Activated naive CD4-positive, alpha-beta T cell treated with anti-CD3 and anti-CD28 coated beads, Interleukin-2, amount 50 U/mL, for 72 hours (primary cell): ENCODE data around the gene LHPP. TPM values are rescaled to one million over a fixed set of nuclear protein-coding genes. Genes with fewer than 3 reads are reported as not detected.

Experiments
- ATAC-seq, 2 donors: fragments of 150-1000 bp; cut with Tn5 transposase; 2 replicates each; pipeline ENCODE4 v1.10.0; 2021; ENCODE audit warnings: mild to moderate bottlenecking in 2 of 2, moderate library complexity in 2 of 2
- DNase-seq, 2 donors: peaks; one replicate each; pipeline ENCODE4 v3.0.0; 2021 to 2022; ENCODE audit warnings: low spot score in 2 of 2
- H3K27ac Mint-ChIP-seq, 2 donors: one replicate each; pipeline ENCODE4 v1.8.0; 2022; ENCODE audit warnings: mild to moderate bottlenecking in 2 of 2, mixed read lengths in 2 of 2
- H3K36me3 Mint-ChIP-seq, 2 donors: one replicate each; pipeline ENCODE4 v1.8.0; 2022; ENCODE audit warnings: mixed read lengths in 2 of 2
- H3K9me3 Mint-ChIP-seq, 2 donors: one replicate each; pipeline ENCODE4 v1.8.0; 2022; ENCODE audit warnings: mixed read lengths in 2 of 2
- total RNA-seq, 2 donors: library from RNA; stranded (reverse); gene quantifications; one replicate each; pipeline ENCODE4 v1.2.3, GENCODE V29; 2022

LHPP gene
- total RNA-seq, 2 donors from 2014 or later, result 12.5 to 13.0 TPM

DNA sequence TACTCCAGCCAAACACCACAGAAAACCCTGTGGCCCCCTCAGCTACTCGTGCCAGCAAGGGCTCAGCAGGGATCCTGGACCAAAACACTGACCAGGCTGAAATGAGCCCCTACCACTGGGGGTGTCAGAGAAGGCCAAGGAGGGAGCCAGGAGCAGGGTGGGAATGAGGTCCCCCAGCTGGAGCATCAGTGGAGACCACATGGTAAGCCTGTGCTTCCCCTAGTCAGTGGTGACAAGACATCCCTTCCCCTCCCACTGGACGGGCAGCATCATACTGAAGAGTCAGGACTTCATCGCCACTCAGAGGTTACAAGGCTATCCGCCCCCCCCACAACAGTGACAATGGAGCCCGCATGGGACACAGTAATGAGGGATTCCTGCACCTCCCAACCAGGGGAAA is 99.6 kb downstream of the LHPP start:
- DNase-seq (no peak), ATAC-seq (no peak)
- Mint-ChIP-seq H3K27ac (no peak overlapping the region), H3K9me3 (peaks cover 0 to 5% of the 10 kb centered on the region in 2 donors), H3K36me3 (no peaks in the 10 kb centered on the region)

DNA sequence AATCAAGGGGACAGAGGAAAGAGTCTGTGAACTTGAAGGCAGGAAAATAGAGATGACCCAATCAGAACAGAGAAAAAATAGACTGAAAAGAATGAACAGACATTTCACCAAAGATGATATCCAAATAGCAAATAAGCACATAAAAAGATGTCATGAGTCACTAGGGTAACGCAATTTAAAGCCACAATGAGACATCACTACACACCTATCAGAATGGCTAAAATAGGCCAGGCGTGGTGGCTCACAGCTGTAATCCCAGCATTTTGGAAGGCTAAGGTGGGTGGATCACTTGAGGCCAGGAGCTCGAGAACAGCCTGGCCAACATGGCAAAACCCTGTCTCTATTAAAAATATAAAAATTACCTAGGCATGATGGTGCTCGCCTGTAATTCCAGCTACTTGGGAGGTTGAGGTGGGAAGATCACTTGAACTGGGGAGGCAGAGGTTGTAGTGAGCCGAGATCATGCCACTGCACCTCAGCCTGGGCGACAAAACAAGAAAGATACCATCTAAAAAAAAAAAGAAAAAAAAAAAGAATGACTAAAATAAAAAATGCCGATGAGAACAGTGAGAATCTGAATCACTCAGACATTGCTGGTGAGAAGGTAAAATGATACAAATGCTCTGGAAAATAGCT is 100.9 kb downstream of the LHPP start:
- H3K9me3 Mint-ChIP-seq, result peaks cover 0 to 5% of the 10 kb centered on the region in 2 donors
- ATAC-seq (no peak), DNase-seq (no peak)
- no peak overlapping the region for H3K27ac Mint-ChIP-seq
- no peaks in the 10 kb centered on the region for H3K36me3 Mint-ChIP-seq

DNA sequence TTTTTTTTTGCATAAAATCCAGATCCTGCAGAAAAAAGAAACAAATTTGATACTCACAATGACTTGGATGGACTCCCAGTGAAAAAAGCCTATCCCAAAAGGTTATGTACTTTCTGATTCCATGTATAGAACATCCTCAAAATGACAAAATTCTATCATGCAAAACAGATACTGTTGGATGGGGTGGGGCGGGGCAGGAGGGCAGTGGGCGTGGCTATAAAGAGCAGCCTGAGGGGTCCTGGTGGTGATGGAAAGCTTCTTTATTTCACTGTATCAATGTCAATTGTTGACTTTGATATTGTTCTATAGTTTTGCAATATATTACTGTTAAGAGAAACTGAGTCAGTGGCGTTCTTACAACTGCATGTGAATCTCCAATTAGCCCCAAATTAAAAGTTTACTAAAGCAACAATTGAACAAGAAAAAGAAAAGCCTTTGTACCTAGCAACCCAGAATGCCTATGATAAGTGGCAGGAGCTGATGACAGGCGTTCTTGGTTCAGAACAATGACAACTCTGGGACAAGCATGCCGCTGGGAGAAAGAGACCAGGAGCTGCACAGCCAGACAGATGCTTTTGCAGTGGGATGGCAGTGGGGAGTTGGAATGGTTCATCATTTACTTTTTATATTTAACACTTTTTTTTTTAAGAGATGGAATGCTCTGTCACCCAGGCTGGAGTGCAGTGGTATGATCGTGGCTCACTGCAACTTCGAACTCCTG is 101.9 kb downstream of the LHPP start:
- Mint-ChIP-seq H3K27ac (no peak overlapping the region), H3K9me3 (peaks cover 0 to 5% of the 10 kb centered on the region in 2 donors), H3K36me3 (no peaks in the 10 kb centered on the region)
- ATAC-seq (no peak), DNase-seq (no peak)

DNA sequence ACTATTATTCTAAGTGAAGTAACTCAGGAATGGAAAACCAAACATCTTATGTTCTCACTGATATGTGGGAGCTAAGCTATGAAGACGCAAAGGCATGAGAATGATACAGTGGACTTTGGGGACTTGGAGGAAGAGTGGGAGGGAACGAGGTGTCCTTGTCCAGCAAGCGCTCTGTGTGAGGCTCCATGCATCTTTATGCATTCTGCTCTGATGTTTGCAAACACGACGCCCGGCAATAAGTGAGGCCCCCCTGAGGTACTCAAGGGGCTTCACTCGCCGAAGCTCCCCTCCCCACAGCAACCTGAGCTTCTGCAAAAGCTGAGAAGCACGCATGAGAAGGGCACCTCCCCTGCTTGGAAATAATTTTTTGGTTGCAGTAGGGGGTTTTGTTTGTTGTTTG is 103.3 kb downstream of the LHPP start:
- no peak for DNase-seq
- Mint-ChIP-seq H3K9me3 (peaks cover 0 to 5% of the 10 kb centered on the region in 2 donors), H3K36me3 (no peaks in the 10 kb centered on the region), H3K27ac (no peak overlapping the region)
- ATAC-seq, result no peak

DNA sequence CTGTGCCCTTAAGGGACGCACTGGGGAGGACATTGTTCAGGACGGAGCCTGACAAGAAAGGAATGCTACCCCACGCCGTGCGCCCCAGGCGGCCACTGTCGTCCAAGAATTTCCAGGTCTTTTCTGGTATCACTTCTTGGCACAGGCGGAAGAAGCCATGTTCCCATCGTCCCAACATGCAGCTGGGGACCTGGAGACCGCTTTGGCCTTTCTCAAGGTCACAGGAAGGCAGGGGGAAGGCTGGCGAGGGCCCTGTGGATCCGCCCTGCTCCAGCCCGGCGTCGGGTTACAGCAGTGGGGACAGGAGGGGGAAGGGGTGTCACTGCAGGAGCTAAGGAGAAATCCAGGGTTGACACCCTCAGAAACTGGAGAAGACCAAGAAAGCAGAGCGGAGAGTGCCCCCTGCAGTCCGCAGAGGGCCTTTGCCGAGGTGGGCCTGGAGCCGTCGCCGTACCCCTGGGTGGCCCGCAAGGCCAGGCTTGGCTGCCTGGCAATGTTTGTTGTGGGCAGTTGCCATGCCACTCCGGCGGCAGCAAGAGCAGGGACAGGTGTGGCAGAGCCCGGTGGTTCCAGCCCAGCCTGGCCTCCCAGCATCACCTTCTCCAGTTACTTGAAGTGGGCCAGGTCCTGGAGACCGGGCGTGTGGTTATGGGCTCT is 104.1 kb downstream of the LHPP start:
- DNase-seq, result no peak
- H3K36me3 Mint-ChIP-seq, result no peaks in the 10 kb centered on the region
- ATAC-seq, result no peak
- peaks cover 0 to 5% of the 10 kb centered on the region in 2 donors for H3K9me3 Mint-ChIP-seq
- no peak overlapping the region for H3K27ac Mint-ChIP-seq

GRCh38 chr10:124566222-124566888 is 104.7 kb downstream of the LHPP start:
- Mint-ChIP-seq H3K9me3 (peaks cover 0 to 5% of the 10 kb centered on the region in 2 donors), H3K27ac (no peak overlapping the region), H3K36me3 (no peaks in the 10 kb centered on the region)
- no peak for ATAC-seq
- DNase-seq, result no peak

GRCh38 chr10:124566981-124567835 is 105.6 kb downstream of the LHPP start:
- DNase-seq (no peak), ATAC-seq (no peak)
- Mint-ChIP-seq H3K27ac (no peak overlapping the region), H3K36me3 (no peaks in the 10 kb centered on the region), H3K9me3 (no peaks in the 10 kb centered on the region)

GRCh38 chr10:124568339-124568738 is 106.7 kb downstream of the LHPP start:
- no peak for ATAC-seq
- DNase-seq, result no peak
- H3K9me3 Mint-ChIP-seq, result no peaks in the 10 kb centered on the region
- no peaks in the 10 kb centered on the region for H3K36me3 Mint-ChIP-seq
- H3K27ac Mint-ChIP-seq, result no peak overlapping the region

DNA sequence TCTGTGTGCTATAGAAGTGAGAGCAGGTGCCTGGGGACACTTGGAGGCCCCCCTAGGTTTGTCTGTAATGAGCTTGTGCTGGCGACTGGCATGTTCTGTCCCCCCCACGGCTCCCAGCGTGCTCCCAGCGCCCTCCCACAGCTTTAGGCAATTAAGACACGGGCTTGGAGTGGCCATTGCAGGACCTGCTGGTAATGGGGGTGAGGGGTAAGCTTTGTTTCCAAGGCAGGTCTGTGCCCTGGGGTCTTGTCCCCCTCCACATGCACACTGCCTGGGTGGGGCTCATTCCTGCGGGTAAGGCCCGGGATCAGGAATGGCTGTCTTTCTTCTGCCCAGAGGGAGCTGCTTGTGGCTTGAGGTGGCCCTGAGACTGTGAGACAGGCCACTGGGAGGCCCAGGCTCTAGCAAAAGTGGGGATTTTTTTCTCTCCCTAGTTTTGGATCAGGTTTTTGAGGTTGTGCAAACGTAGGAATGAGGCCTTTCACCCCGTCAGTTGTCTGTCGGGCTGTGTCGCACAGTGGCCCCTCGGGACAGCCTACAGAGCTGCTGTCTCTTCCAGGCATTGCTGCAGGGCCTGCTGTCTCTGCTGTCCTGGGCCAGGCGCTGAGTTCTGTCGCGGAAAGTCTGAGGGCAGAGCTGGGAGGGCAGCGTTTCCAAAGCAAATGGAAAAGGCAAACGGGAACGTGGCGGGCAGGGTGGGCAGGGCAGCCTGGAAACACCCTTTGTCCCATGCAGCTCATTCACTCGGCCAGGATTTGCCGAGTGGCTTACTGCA is 107.4 kb downstream of the LHPP start:
- no peaks in the 10 kb centered on the region for H3K36me3 Mint-ChIP-seq
- no peak overlapping the region for H3K27ac Mint-ChIP-seq
- no peaks in the 10 kb centered on the region for H3K9me3 Mint-ChIP-seq
- ATAC-seq (no peak), DNase-seq (no peak)

DNA sequence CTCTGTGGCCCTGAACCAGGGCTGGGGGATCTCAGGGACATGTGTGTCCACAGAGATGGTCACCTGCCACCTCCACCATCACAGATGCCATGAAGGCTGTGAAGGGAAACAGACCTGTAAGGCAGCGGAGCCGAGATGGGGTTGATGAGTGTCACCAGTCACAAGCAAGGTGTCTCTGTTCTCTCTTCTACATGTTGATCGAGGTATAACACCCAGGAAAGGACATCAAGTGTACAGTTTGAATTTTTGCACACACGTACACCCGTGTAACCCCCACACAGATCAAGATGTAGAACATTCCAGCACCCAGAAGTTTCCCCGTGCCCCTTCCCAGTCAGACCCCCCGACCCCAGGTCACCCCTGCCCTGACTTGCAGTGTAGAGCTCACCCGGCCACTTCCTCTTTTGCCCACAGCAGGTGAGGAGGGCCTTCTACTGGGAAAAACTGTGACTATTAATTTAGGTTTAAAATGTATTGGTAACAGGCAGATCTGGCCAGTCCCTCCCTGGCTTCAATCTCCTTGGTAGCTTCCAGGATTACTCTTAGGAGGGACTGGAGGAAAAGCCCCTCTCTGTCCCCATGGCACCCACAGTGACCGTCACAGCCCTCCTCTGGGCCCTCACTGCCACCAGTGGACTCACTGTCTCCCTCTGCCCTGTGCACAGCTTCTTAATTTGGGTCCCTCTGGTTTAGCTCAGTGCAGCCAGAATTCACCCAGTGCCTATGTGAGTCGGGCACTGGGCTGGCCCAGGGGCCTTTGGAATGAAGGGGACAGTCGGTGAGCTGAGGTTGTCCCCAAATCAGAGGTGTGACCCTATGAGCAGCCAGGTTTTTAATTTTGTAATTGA is 108.2 kb downstream of the LHPP start:
- Mint-ChIP-seq H3K9me3 (no peaks in the 10 kb centered on the region), H3K27ac (no peak overlapping the region), H3K36me3 (no peaks in the 10 kb centered on the region)
- no peak for DNase-seq
- ATAC-seq, result no peak

- Mint-ChIP-seq H3K36me3 (no peaks in the 10 kb centered on the region), H3K9me3 (no peaks in the 10 kb centered on the region), H3K27ac (no peak overlapping the region)
- no peak for DNase-seq
- no peak for ATAC-seq
Observed at GRCh38 chr10:124570646-124571045, 109.0 kb downstream of the LHPP start.

GRCh38 chr10:124572751-124573150 is 111.1 kb downstream of the LHPP start:
- Mint-ChIP-seq H3K9me3 (no peaks in the 10 kb centered on the region), H3K27ac (no peak overlapping the region), H3K36me3 (no peaks in the 10 kb centered on the region)
- DNase-seq, result no peak
- no peak for ATAC-seq

DNA sequence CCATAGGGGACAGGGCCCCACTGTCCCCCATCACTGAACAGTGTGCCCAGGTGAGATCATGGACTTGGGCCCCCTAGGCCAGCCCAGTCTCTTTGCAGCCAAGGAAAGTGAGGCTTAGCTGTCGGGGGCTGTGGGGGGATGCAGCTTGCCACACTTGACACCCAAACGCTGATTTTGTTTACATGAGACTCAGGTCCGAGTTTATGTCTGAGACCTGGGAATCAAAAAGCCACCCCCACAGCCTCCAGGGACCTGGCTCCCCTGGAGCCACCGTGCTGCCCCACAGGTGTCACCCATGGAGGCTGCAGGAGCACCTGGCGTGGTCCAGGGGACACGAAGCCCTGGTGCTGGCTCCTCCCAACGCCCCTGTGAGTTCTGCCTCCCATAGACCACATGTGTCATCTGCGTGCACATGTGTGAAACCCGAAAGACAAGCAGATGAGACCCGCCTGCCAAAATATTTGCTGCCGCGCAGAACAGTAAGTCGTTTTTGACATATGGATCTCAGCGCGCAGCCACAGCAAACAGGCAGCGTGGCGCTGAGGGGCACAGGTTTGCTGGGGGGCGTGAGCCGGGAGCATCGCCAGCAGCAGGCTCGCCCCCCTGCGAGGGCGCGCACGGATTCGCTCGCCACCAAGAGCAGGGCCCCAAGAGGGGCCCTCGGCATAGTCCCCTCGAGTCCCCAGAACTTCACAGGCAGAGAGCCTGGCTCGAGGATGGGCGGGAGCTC is 112.3 kb downstream of the LHPP start:
- no peak for ATAC-seq
- H3K27ac Mint-ChIP-seq, result no peak overlapping the region
- H3K9me3 Mint-ChIP-seq, result no peaks in the 10 kb centered on the region
- H3K36me3 Mint-ChIP-seq, result no peaks in the 10 kb centered on the region
- no peak for DNase-seq

GRCh38 chr10:124574456-124575070 is 112.9 kb downstream of the LHPP start:
- ATAC-seq (no peak), DNase-seq (no peak)
- H3K36me3 Mint-ChIP-seq, result no peaks in the 10 kb centered on the region
- H3K27ac Mint-ChIP-seq, result no peak overlapping the region
- H3K9me3 Mint-ChIP-seq, result no peaks in the 10 kb centered on the region
